ENCODE measurements around the gene DCHS2. TPM values are rescaled to one million over a fixed set of nuclear protein-coding genes. Genes with fewer than 3 reads are reported as not detected.
"Not testable (repeated sequence)": the region's sequence is repeated elsewhere in the genome, so short reads cannot be mapped to it uniquely, and the experiment has no call there.

Gene DCHS2
- total RNA-seq, 1 experiment from 2014 or later, result not detected

DNA sequence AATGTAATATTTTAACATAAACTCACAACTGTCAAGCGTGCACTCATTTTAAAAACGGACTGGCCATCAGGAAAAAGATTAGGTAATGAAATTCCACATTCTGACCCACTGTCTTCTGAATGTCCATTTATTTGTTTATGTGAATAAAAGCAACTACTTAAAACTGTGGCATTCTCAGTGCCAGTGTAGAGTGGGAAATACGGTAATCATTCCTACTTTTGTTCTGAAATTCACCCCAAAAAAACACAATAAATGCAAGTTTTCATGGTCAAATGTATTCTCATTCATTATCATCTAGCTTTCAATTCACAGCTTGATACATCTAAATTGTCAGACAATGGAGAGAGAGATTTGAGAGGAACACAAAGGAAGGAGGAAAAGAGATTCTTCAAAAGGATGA lies 260.9 kb downstream of the DCHS2 start:
- no peaks in the 10 kb centered on the region for H3K79me2 ChIP-seq (ENCODE audit: low read length)

GRCh38 chr4:154230091-154230490 lies 261.5 kb downstream of the DCHS2 start:
- Histone ChIP-seq H3K4me3 (ENCODE audit: low read length) (no peak overlapping the region), H3K9me3 (ENCODE audit: low read length) (no peaks in the 10 kb centered on the region), H3K36me3 (ENCODE audit: insufficient read depth, low read length) (no peaks in the 10 kb centered on the region), H3K27me3 (ENCODE audit: low read length) (no peaks in the 10 kb centered on the region), H3K9me2 (replicated peaks; ENCODE audit: insufficient read depth, low read length) (no peaks in the 10 kb centered on the region), H4K20me1 (ENCODE audit: insufficient read depth, low read depth, low read length) (no peaks in the 10 kb centered on the region), H3K9ac (ENCODE audit: low read length) (no peak overlapping the region), H3K79me2 (ENCODE audit: low read length) (no peaks in the 10 kb centered on the region), H3K27ac (ENCODE audit: low read length) (no peak overlapping the region), H3K4me1 (ENCODE audit: low read length) (no peaks in the 10 kb centered on the region), H2AFZ (ENCODE audit: low read length) (no peak overlapping the region), H3K4me2 (ENCODE audit: low read depth, low read length, poor library complexity, severe bottlenecking) (no peak overlapping the region)
- DNase-seq, result no peak

More for the DNA sequence above, 260.9 kb downstream of the DCHS2 start:
- Histone ChIP-seq H3K27ac (ENCODE audit: low read length) (no peak overlapping the region), H2AFZ (ENCODE audit: low read length) (no peak overlapping the region), H3K27me3 (ENCODE audit: low read length) (no peaks in the 10 kb centered on the region), H3K4me1 (ENCODE audit: low read length) (no peaks in the 10 kb centered on the region), H3K4me2 (ENCODE audit: low read depth, low read length, poor library complexity, severe bottlenecking) (no peak overlapping the region), H3K36me3 (ENCODE audit: insufficient read depth, low read length) (no peaks in the 10 kb centered on the region), H4K20me1 (ENCODE audit: insufficient read depth, low read depth, low read length) (no peaks in the 10 kb centered on the region), H3K9me3 (ENCODE audit: low read length) (no peaks in the 10 kb centered on the region), H3K9me2 (replicated peaks; ENCODE audit: insufficient read depth, low read length) (no peaks in the 10 kb centered on the region), H3K9ac (ENCODE audit: low read length) (no peak overlapping the region), H3K4me3 (ENCODE audit: low read length) (no peak overlapping the region)
- DNase-seq, result no peak

DNA sequence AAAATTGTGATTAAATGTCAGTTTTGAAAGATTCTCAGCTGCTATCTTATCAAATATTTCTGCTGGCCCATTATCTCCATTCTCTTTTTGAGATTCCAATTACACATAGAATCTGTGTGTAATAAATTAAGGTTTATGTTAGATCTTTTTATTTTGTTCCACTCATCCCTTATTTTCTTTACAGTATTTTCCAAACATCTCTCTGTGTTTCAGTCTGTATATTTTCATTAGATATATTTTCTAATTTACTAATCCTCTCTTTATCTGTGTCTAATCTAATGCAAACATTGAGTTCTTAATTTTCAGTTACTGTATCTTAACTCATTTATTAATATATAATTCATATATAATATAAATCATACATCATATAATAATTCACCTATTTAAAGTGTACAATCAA lies 268.7 kb downstream of the DCHS2 start:
- Histone ChIP-seq H3K27me3 (ENCODE audit: low read length) (peaks cover 4% of the 10 kb centered on the region; the same call in 1 of the 2 replicates), H3K9ac (ENCODE audit: low read length) (no peak overlapping the region), H3K9me3 (ENCODE audit: low read length) (peaks cover 9% of the 10 kb centered on the region), H3K4me2 (ENCODE audit: low read depth, low read length, poor library complexity, severe bottlenecking) (no peak overlapping the region), H4K20me1 (ENCODE audit: insufficient read depth, low read depth, low read length) (no peaks in the 10 kb centered on the region), H2AFZ (ENCODE audit: low read length) (no peak overlapping the region), H3K4me3 (ENCODE audit: low read length) (no peak overlapping the region), H3K79me2 (ENCODE audit: low read length) (no peaks in the 10 kb centered on the region), H3K27ac (ENCODE audit: low read length) (no peak overlapping the region), H3K36me3 (ENCODE audit: insufficient read depth, low read length) (no peaks in the 10 kb centered on the region), H3K9me2 (replicated peaks; ENCODE audit: insufficient read depth, low read length) (no peaks in the 10 kb centered on the region; the same call in 1 of the 2 replicates), H3K4me1 (ENCODE audit: low read length) (no peaks in the 10 kb centered on the region)
- no peak for DNase-seq

- Histone ChIP-seq H3K79me2 (ENCODE audit: low read length) (no peaks in the 10 kb centered on the region), H3K27ac (ENCODE audit: low read length) (no peak overlapping the region), H3K4me1 (ENCODE audit: low read length) (no peaks in the 10 kb centered on the region), H3K4me2 (ENCODE audit: low read depth, low read length, poor library complexity, severe bottlenecking) (no peak overlapping the region), H3K4me3 (ENCODE audit: low read length) (no peak overlapping the region), H3K27me3 (ENCODE audit: low read length) (peaks cover 4% of the 10 kb centered on the region; the same call in 1 of the 2 replicates), H3K9ac (ENCODE audit: low read length) (no peak overlapping the region), H4K20me1 (ENCODE audit: insufficient read depth, low read depth, low read length) (no peaks in the 10 kb centered on the region), H3K36me3 (ENCODE audit: insufficient read depth, low read length) (no peaks in the 10 kb centered on the region), H3K9me2 (replicated peaks; ENCODE audit: insufficient read depth, low read length) (peaks cover 2% of the 10 kb centered on the region; the same call in 1 of the 2 replicates), H2AFZ (ENCODE audit: low read length) (no peak overlapping the region), H3K9me3 (ENCODE audit: low read length) (peaks cover 4% of the 10 kb centered on the region)
- no peak for DNase-seq
These were observed 273.5 kb downstream of the DCHS2 start for GRCh38 chr4:154218051-154218450.

GRCh38 chr4:154217384-154217783 lies 274.2 kb downstream of the DCHS2 start:
- not testable (repeated sequence) for H3K9ac ChIP-seq (ENCODE audit: low read length); H2AFZ ChIP-seq (ENCODE audit: low read length); H3K79me2 ChIP-seq (ENCODE audit: low read length); H3K9me3 ChIP-seq (ENCODE audit: low read length); H3K4me1 ChIP-seq (ENCODE audit: low read length); H3K27ac ChIP-seq (ENCODE audit: low read length); H3K4me3 ChIP-seq (ENCODE audit: low read length); H3K4me2 ChIP-seq (ENCODE audit: low read depth, low read length, poor library complexity, severe bottlenecking); H3K36me3 ChIP-seq (ENCODE audit: insufficient read depth, low read length); H4K20me1 ChIP-seq (ENCODE audit: insufficient read depth, low read depth, low read length); H3K27me3 ChIP-seq (ENCODE audit: low read length); H3K9me2 ChIP-seq (replicated peaks; ENCODE audit: insufficient read depth, low read length)
- peak; percentile 53 for DNase-seq

DNA sequence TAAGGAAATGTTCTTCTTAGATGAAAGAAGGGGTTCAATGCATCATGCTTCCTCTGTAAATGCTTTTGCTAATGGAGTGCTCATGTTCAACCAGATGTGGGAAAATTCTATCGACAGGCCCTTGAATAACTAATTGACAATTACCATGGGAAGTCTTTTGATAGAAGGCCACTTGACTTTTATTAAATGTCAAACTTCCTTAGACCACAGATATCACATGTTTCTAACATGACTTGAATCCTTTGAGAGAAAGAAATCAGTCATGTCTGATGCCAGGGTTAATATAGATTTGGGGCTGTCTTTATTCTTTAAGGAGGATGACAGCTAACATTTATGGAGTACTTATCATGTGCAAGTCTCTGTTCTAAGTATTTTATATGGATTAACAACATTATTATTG lies 280.1 kb downstream of the DCHS2 start:
- H3K27me3 ChIP-seq (ENCODE audit: low read length), result 0 out of 2 replicates have a peak, but pooled peaks cover 2% of the 10 kb centered on the region
- DNase-seq, result no peak
- H3K4me3 ChIP-seq (ENCODE audit: low read length), result no peak overlapping the region
- no peaks in the 10 kb centered on the region for H3K79me2 ChIP-seq (ENCODE audit: low read length)
- no peaks in the 10 kb centered on the region for H3K9me3 ChIP-seq (ENCODE audit: low read length)
- no peaks in the 10 kb centered on the region for H3K4me1 ChIP-seq (ENCODE audit: low read length)
- no peaks in the 10 kb centered on the region for H4K20me1 ChIP-seq (ENCODE audit: insufficient read depth, low read depth, low read length)
- no peaks in the 10 kb centered on the region for H3K36me3 ChIP-seq (ENCODE audit: insufficient read depth, low read length)
- no peak overlapping the region for H3K27ac ChIP-seq (ENCODE audit: low read length)
- H3K9me2 ChIP-seq (replicated peaks; ENCODE audit: insufficient read depth, low read length), result 0 out of 2 replicates have a peak, but pooled peaks cover 2% of the 10 kb centered on the region
- no peak overlapping the region for H3K9ac ChIP-seq (ENCODE audit: low read length)
- H3K4me2 ChIP-seq (ENCODE audit: low read depth, low read length, poor library complexity, severe bottlenecking), result no peak overlapping the region
- no peak overlapping the region for H2AFZ ChIP-seq (ENCODE audit: low read length)

DNA sequence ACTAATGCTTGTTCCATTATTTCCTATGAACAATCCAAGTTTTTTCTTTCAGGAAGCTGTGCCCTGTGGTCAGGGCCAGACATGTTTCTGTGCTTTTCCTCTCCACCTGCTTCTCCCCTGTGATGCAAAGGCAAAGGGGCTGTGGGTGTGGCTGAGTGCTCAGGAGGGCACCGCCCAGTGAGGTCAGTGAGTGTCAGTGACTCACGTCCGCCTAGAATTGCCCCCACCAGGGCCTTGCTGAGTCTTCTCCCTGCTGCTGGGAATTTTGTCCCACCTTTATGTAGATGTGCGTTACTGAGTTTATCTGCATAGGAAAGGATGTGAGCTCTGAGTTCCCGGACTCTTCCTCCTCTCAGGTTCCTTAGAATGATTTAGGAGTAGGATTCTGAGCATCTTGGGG lies 283.2 kb downstream of the DCHS2 start:
- Histone ChIP-seq H3K4me2 (ENCODE audit: low read depth, low read length, poor library complexity, severe bottlenecking) (no peak overlapping the region), H3K36me3 (ENCODE audit: insufficient read depth, low read length) (no peaks in the 10 kb centered on the region), H4K20me1 (ENCODE audit: insufficient read depth, low read depth, low read length) (no peaks in the 10 kb centered on the region), H2AFZ (ENCODE audit: low read length) (no peak overlapping the region), H3K4me1 (ENCODE audit: low read length) (no peaks in the 10 kb centered on the region), H3K9me3 (ENCODE audit: low read length) (no peaks in the 10 kb centered on the region), H3K9me2 (replicated peaks; ENCODE audit: insufficient read depth, low read length) (no peaks in the 10 kb centered on the region), H3K27me3 (ENCODE audit: low read length) (0 out of 2 replicates have a peak, but pooled peaks cover 2% of the 10 kb centered on the region), H3K9ac (ENCODE audit: low read length) (no peak overlapping the region), H3K4me3 (ENCODE audit: low read length) (no peak overlapping the region), H3K27ac (ENCODE audit: low read length) (no peak overlapping the region), H3K79me2 (ENCODE audit: low read length) (no peaks in the 10 kb centered on the region)
- peak; percentile 52 for DNase-seq

GRCh38 chr4:154205471-154205870 lies 286.1 kb downstream of the DCHS2 start:
- no peak overlapping the region for H3K4me2 ChIP-seq (ENCODE audit: low read depth, low read length, poor library complexity, severe bottlenecking)
- no peaks in the 10 kb centered on the region for H4K20me1 ChIP-seq (ENCODE audit: insufficient read depth, low read depth, low read length)
- no peak overlapping the region for H3K9ac ChIP-seq (ENCODE audit: low read length)
- no peak overlapping the region for H3K27ac ChIP-seq (ENCODE audit: low read length)
- no peaks in the 10 kb centered on the region for H3K9me2 ChIP-seq (replicated peaks; ENCODE audit: insufficient read depth, low read length)
- H3K9me3 ChIP-seq (ENCODE audit: low read length), result no peaks in the 10 kb centered on the region
- H3K4me3 ChIP-seq (ENCODE audit: low read length), result no peak overlapping the region
- H3K27me3 ChIP-seq (ENCODE audit: low read length), result no peaks in the 10 kb centered on the region
- no peaks in the 10 kb centered on the region for H3K79me2 ChIP-seq (ENCODE audit: low read length)
- no peaks in the 10 kb centered on the region for H3K4me1 ChIP-seq (ENCODE audit: low read length)
- no peaks in the 10 kb centered on the region for H3K36me3 ChIP-seq (ENCODE audit: insufficient read depth, low read length)
- DNase-seq, result no peak
- no peak overlapping the region for H2AFZ ChIP-seq (ENCODE audit: low read length)

DNA sequence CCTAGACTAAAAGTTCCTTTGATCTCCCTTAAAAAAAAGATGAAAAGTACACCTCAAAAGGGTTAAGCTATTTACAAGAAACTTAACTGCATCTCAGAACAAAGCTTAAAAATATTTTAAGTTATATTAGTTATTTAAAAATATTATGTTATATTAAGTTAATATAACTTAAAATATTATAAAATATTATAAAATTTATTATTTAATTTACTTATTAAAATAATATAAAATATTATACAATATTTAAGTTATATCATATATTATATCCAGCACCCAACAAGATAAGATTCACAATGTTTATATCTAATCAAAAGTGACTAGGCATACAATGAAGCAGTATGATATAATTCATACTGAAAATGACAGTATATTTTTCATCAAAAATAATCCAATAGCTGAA lies 296.9 kb downstream of the DCHS2 start:
- Histone ChIP-seq H3K4me2 (ENCODE audit: low read depth, low read length, poor library complexity, severe bottlenecking) (no peak overlapping the region), H3K9ac (ENCODE audit: low read length) (no peak overlapping the region), H3K27ac (ENCODE audit: low read length) (no peak overlapping the region), H3K4me3 (ENCODE audit: low read length) (no peak overlapping the region), H3K9me3 (ENCODE audit: low read length) (no peaks in the 10 kb centered on the region), H3K36me3 (ENCODE audit: insufficient read depth, low read length) (no peaks in the 10 kb centered on the region), H4K20me1 (ENCODE audit: insufficient read depth, low read depth, low read length) (no peaks in the 10 kb centered on the region), H3K79me2 (ENCODE audit: low read length) (no peaks in the 10 kb centered on the region), H2AFZ (ENCODE audit: low read length) (no peak overlapping the region), H3K9me2 (replicated peaks; ENCODE audit: insufficient read depth, low read length) (no peaks in the 10 kb centered on the region), H3K4me1 (ENCODE audit: low read length) (no peaks in the 10 kb centered on the region), H3K27me3 (ENCODE audit: low read length) (no peaks in the 10 kb centered on the region)
- DNase-seq, result no peak
